Germinal center (tissue), 1 donor: ENCODE measurements around the gene MLLT3.

Experiments
- DNase-seq: peaks from one replicate; pipeline ENCODE4 v3.0.0; 2012; ENCODE audit warnings: mixed read lengths, low spot score

The MLLT3 gene

GRCh38 chr9:20409321-20410092, 212.8 kb downstream of the MLLT3 start:
- DNase-seq: no peak

GRCh38 chr9:20408513-20408912, 213.8 kb downstream of the MLLT3 start:
- no peak for DNase-seq

- DNase-seq: no peak
Measured at GRCh38 chr9:20407013-20407412, 215.3 kb downstream of the MLLT3 start.

- DNase-seq: no peak
Measured at GRCh38 chr9:20406344-20406743, 216.0 kb downstream of the MLLT3 start.

GRCh38 chr9:20405616-20406015, 216.7 kb downstream of the MLLT3 start:
- no peak for DNase-seq

GRCh38 chr9:20405078-20405477, 217.2 kb downstream of the MLLT3 start:
- no peak for DNase-seq

- DNase-seq: no peak
Measured at GRCh38 chr9:20404192-20404813, 218.0 kb downstream of the MLLT3 start.

- DNase-seq: no peak
Measured at GRCh38 chr9:20403346-20403745, 219.0 kb downstream of the MLLT3 start.

GRCh38 chr9:20402273-20402875, 219.9 kb downstream of the MLLT3 start:
- no peak for DNase-seq

GRCh38 chr9:20398536-20399338, 223.6 kb downstream of the MLLT3 start:
- DNase-seq: no peak

- DNase-seq: no peak
Measured at GRCh38 chr9:20397348-20397747, 225.0 kb downstream of the MLLT3 start.

GRCh38 chr9:20396509-20396908, 225.8 kb downstream of the MLLT3 start:
- no peak for DNase-seq

- DNase-seq: no peak
Measured at GRCh38 chr9:20395651-20396050, 226.6 kb downstream of the MLLT3 start.

- DNase-seq: no peak
Measured at GRCh38 chr9:20394969-20395368, 227.3 kb downstream of the MLLT3 start.

- DNase-seq: no peak
Measured at GRCh38 chr9:20391208-20391607, 231.1 kb downstream of the MLLT3 start.

- no peak for DNase-seq
Measured at GRCh38 chr9:20390400-20390799, 231.9 kb downstream of the MLLT3 start.

- no peak for DNase-seq
Measured at GRCh38 chr9:20387062-20387461, 235.2 kb downstream of the MLLT3 start.

GRCh38 chr9:20384642-20385041, 237.7 kb downstream of the MLLT3 start:
- no peak for DNase-seq

GRCh38 chr9:20382460-20383071, 239.7 kb downstream of the MLLT3 start:
- DNase-seq: no peak

- DNase-seq: no peak
Measured at GRCh38 chr9:20380546-20380945, 241.8 kb downstream of the MLLT3 start.

- no peak for DNase-seq
Measured at GRCh38 chr9:20379804-20380225, 242.5 kb downstream of the MLLT3 start.

- DNase-seq: no peak
Measured at GRCh38 chr9:20378851-20379250, 243.4 kb downstream of the MLLT3 start.
